Stimulated activated naive B cell treated with anti-CD40 and anti-IgM and Interleukin-4, amounts not matched to agents 10 μg/mL and 1 μg/mL and 100 μg/mL, for 72 hours (primary cell): ENCODE results near the gene DOCK4.
A peak's percentile ranks its signal among the peaks of the same experiment; 100 is the strongest.

Experiments used
- ATAC-seq, 2 donors: fragments of 150-1000 bp; cut with Tn5 transposase; replicated peaks; 2 replicates each; pipeline ENCODE4 v1.10.0; 2021; ENCODE audit warnings: moderate library complexity in 1 of 2
- DNase-seq: peaks from one replicate; pipeline ENCODE4 v3.0.0; 2021
- H3K27ac Mint-ChIP-seq: one replicate; pipeline ENCODE4 v1.8.0; 2022; ENCODE audit warnings: mild to moderate bottlenecking, mixed read lengths
- H3K27me3 Mint-ChIP-seq, 2 donors: one replicate each; pipeline ENCODE4 v1.8.0; 2022; ENCODE audit warnings: mixed read lengths in 2 of 2
- H3K36me3 Mint-ChIP-seq, 2 donors: one replicate each; pipeline ENCODE4 v1.8.0; 2022; ENCODE audit warnings: mixed read lengths in 2 of 2, mild to moderate bottlenecking in 1 of 2
- H3K4me1 Mint-ChIP-seq, 2 donors: one replicate each; pipeline ENCODE4 v1.8.0; 2022; ENCODE audit warnings: mixed read lengths in 2 of 2, mild to moderate bottlenecking in 1 of 2
- H3K4me3 Mint-ChIP-seq, 2 donors: one replicate each; pipeline ENCODE4 v1.8.0; 2022; ENCODE audit warnings: mild to moderate bottlenecking in 2 of 2, mixed read lengths in 2 of 2, moderate library complexity in 1 of 2
- H3K9me3 Mint-ChIP-seq, 2 donors: one replicate each; pipeline ENCODE4 v1.8.0; 2022; ENCODE audit warnings: mixed read lengths in 2 of 2, mild to moderate bottlenecking in 1 of 2

Gene DOCK4

DNA sequence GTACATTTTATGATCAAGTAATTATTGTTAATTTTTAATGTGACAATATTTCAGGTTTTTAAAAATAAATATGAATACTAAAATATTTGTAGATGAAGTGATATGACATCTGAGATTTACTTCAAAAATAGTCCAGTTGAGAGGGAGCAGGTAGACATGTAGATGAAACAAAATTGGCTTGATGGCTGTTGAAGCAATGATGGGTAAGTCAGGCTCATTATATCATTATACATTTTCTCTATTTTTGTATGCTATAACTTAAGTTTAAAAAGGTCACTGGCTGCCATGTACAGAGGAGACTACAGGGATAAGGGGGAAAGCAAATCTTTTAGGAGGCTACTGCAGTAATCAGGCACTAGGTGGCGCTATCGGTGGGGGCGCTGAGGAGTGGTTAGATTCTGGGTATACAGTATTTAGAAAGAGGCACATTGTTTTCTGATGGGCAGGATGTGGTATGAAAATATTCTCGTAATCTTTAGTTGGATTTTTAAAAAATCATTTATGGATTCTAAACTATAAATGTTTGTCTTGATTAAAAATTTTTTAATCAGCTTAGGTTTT lies 454.1 kb downstream of the DOCK4 start:
- Mint-ChIP-seq H3K36me3 (no peaks in the 10 kb centered on the region), H3K9me3 (no peaks in the 10 kb centered on the region), H3K4me1 (peaks cover 0 to 2% of the 10 kb centered on the region in 2 donors), H3K27me3 (peaks cover 6 to 10% of the 10 kb centered on the region in 2 donors), H3K27ac (no peak overlapping the region), H3K4me3 (no peak overlapping the region)
- peak; percentile 17 for DNase-seq
- ATAC-seq, result peak; percentile 70 to 82

GRCh38 chr7:111750878-111751277 lies 455.3 kb downstream of the DOCK4 start:
- ATAC-seq, result no peak

GRCh38 chr7:111750228-111750627 lies 456.0 kb downstream of the DOCK4 start:
- H3K27ac Mint-ChIP-seq, result no peak overlapping the region
- H3K4me3 Mint-ChIP-seq, result no peak overlapping the region
- no peaks in the 10 kb centered on the region for H3K36me3 Mint-ChIP-seq
- no peaks in the 10 kb centered on the region for H3K4me1 Mint-ChIP-seq
- peaks cover 0 to 5% of the 10 kb centered on the region in 2 donors for H3K27me3 Mint-ChIP-seq
- ATAC-seq, result no peak
- no peaks in the 10 kb centered on the region for H3K9me3 Mint-ChIP-seq
- DNase-seq, result no peak

More at GRCh38 chr7:111750878-111751277, 455.3 kb downstream of the DOCK4 start:
- H3K27me3 Mint-ChIP-seq, result peaks cover 0 to 5% of the 10 kb centered on the region in 2 donors
- H3K4me1 Mint-ChIP-seq, result no peaks in the 10 kb centered on the region
- H3K4me3 Mint-ChIP-seq, result no peak overlapping the region
- no peak for DNase-seq
- H3K9me3 Mint-ChIP-seq, result no peaks in the 10 kb centered on the region
- no peaks in the 10 kb centered on the region for H3K36me3 Mint-ChIP-seq
- H3K27ac Mint-ChIP-seq, result no peak overlapping the region

DNA sequence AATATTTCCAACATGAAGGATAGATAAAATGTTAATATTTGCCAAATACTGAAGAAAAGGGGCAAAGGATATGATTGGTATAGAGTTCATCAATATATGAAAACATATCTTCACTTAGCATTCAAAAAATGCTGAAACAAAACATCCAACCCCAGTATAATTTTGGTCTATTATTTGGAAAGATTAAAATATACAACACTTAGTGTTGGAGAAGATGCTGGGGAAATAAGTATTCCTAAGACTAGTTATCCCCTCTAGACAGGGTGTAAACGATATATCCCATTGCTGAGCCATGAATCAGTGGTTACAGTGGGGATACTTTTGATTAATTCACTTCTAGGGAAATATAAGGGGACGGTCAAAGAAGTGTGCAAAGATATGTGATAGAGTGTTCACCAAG lies 456.6 kb downstream of the DOCK4 start:
- Mint-ChIP-seq H3K9me3 (no peaks in the 10 kb centered on the region), H3K27ac (no peak overlapping the region), H3K4me1 (no peaks in the 10 kb centered on the region), H3K36me3 (no peaks in the 10 kb centered on the region), H3K4me3 (no peak overlapping the region), H3K27me3 (peaks cover 0 to 5% of the 10 kb centered on the region in 2 donors)
- no peak for DNase-seq
- no peak for ATAC-seq

DNA sequence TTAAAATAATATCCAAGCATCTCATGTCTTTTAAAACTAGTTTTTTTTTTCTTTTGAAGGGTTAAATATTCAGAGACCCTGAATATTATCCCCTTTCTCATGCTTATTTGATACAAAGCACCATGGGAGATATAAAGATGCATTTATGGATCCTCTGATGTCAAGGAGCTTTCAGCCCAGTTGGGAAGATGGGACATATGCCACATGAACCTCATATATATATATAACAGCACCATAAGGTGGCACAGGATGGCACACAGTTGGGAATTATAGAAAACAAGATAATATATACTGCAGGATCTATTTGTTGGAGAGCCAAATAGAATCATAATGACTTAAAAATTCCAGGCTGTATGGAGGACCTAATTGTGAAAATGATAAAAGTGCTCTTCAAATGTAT lies 458.5 kb downstream of the DOCK4 start:
- no peak overlapping the region for H3K27ac Mint-ChIP-seq
- DNase-seq (no peak), ATAC-seq (no peak)
- no peaks in the 10 kb centered on the region for H3K9me3 Mint-ChIP-seq
- H3K36me3 Mint-ChIP-seq, result no peaks in the 10 kb centered on the region
- no peaks in the 10 kb centered on the region for H3K4me1 Mint-ChIP-seq
- H3K27me3 Mint-ChIP-seq, result peaks cover 5% of the 10 kb centered on the region in 2 donors
- no peak overlapping the region for H3K4me3 Mint-ChIP-seq

GRCh38 chr7:111746950-111747349 lies 459.2 kb downstream of the DOCK4 start:
- Mint-ChIP-seq H3K4me3 (no peak overlapping the region), H3K27me3 (peaks cover 5 to 10% of the 10 kb centered on the region in 2 donors), H3K4me1 (no peaks in the 10 kb centered on the region)

GRCh38 chr7:111744501-111745155 lies 461.6 kb downstream of the DOCK4 start:
- Mint-ChIP-seq H3K27ac (no peak overlapping the region), H3K9me3 (no peaks in the 10 kb centered on the region), H3K4me3 (no peak overlapping the region), H3K27me3 (peaks cover 5 to 10% of the 10 kb centered on the region in 2 donors), H3K4me1 (no peaks in the 10 kb centered on the region), H3K36me3 (no peaks in the 10 kb centered on the region)
- no peak for DNase-seq
- no peak for ATAC-seq

More at GRCh38 chr7:111746950-111747349, 459.2 kb downstream of the DOCK4 start:
- DNase-seq (no peak), ATAC-seq (no peak)
- H3K27ac Mint-ChIP-seq, result no peak overlapping the region
- H3K36me3 Mint-ChIP-seq, result no peaks in the 10 kb centered on the region
- H3K9me3 Mint-ChIP-seq, result no peaks in the 10 kb centered on the region

- no peaks in the 10 kb centered on the region for H3K36me3 Mint-ChIP-seq
- DNase-seq (no peak), ATAC-seq (no peak)
- H3K4me1 Mint-ChIP-seq, result no peaks in the 10 kb centered on the region
- no peaks in the 10 kb centered on the region for H3K9me3 Mint-ChIP-seq
- H3K27me3 Mint-ChIP-seq, result peaks cover 0 to 10% of the 10 kb centered on the region in 2 donors
- no peak overlapping the region for H3K27ac Mint-ChIP-seq
- no peak overlapping the region for H3K4me3 Mint-ChIP-seq
Observed at GRCh38 chr7:111743244-111743847, 462.9 kb downstream of the DOCK4 start.

- peaks cover 0 to 10% of the 10 kb centered on the region in 2 donors for H3K27me3 Mint-ChIP-seq
- no peaks in the 10 kb centered on the region for H3K36me3 Mint-ChIP-seq
- H3K4me1 Mint-ChIP-seq, result no peaks in the 10 kb centered on the region
- H3K9me3 Mint-ChIP-seq, result no peaks in the 10 kb centered on the region
- H3K4me3 Mint-ChIP-seq, result no peak overlapping the region
- no peak overlapping the region for H3K27ac Mint-ChIP-seq
- peak; percentile 78 to 82 for ATAC-seq
- DNase-seq, result peak; percentile 6
Observed at GRCh38 chr7:111741811-111742240, 464.4 kb downstream of the DOCK4 start.

- no peaks in the 10 kb centered on the region for H3K4me1 Mint-ChIP-seq
- H3K4me3 Mint-ChIP-seq, result no peak overlapping the region
- peaks cover 7 to 16% of the 10 kb centered on the region in 2 donors for H3K27me3 Mint-ChIP-seq
- no peaks in the 10 kb centered on the region for H3K9me3 Mint-ChIP-seq
- no peaks in the 10 kb centered on the region for H3K36me3 Mint-ChIP-seq
- ATAC-seq (no peak), DNase-seq (no peak)
- no peak overlapping the region for H3K27ac Mint-ChIP-seq
Observed at GRCh38 chr7:111740942-111741341, 465.3 kb downstream of the DOCK4 start.

DNA sequence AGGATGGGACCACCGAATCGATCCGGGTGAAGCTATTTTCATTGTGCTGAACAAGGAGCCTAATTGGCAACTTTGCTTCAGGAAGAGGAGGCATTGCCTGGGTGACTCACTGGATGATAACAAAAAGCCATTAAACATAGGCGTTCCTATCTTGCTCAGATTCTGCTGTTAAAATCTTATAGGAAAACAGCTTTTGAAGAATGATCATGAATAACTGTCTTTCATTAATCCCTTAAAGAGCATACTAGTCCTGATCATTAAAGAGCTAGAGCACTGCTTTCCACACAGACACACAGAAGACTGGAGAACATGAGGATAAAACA lies 469.7 kb downstream of the DOCK4 start:
- Mint-ChIP-seq H3K27me3 (peaks cover 6 to 10% of the 10 kb centered on the region in 2 donors), H3K27ac (no peak overlapping the region), H3K36me3 (no peaks in the 10 kb centered on the region), H3K4me1 (no peaks in the 10 kb centered on the region), H3K9me3 (no peaks in the 10 kb centered on the region), H3K4me3 (no peak overlapping the region)
- DNase-seq (no peak), ATAC-seq (no peak)

GRCh38 chr7:111735661-111736551 lies 470.3 kb downstream of the DOCK4 start:
- Mint-ChIP-seq H3K27me3 (peaks cover 6 to 10% of the 10 kb centered on the region in 2 donors), H3K36me3 (no peaks in the 10 kb centered on the region), H3K9me3 (no peaks in the 10 kb centered on the region), H3K27ac (no peak overlapping the region), H3K4me1 (no peaks in the 10 kb centered on the region), H3K4me3 (no peak overlapping the region)
- peak in 1 of 2 donors; percentile 59 for ATAC-seq
- DNase-seq, result peak; percentile 42

- H3K27ac Mint-ChIP-seq, result no peak overlapping the region
- H3K27me3 Mint-ChIP-seq, result peaks cover 6 to 10% of the 10 kb centered on the region in 2 donors
- no peaks in the 10 kb centered on the region for H3K36me3 Mint-ChIP-seq
- H3K4me3 Mint-ChIP-seq, result no peak overlapping the region
- peaks cover 0 to 4% of the 10 kb centered on the region in 2 donors for H3K4me1 Mint-ChIP-seq
- ATAC-seq (no peak), DNase-seq (no peak)
- no peaks in the 10 kb centered on the region for H3K9me3 Mint-ChIP-seq
Observed at GRCh38 chr7:111734954-111735660, 471.1 kb downstream of the DOCK4 start.

GRCh38 chr7:111732923-111733322 lies 473.3 kb downstream of the DOCK4 start:
- H3K4me3 Mint-ChIP-seq, result no peak overlapping the region
- H3K27me3 Mint-ChIP-seq, result peaks cover 6 to 10% of the 10 kb centered on the region in 2 donors
- no peak for ATAC-seq
- H3K27ac Mint-ChIP-seq, result no peak overlapping the region
- no peaks in the 10 kb centered on the region for H3K36me3 Mint-ChIP-seq
- no peak for DNase-seq
- H3K9me3 Mint-ChIP-seq, result no peaks in the 10 kb centered on the region
- H3K4me1 Mint-ChIP-seq, result peaks cover 0 to 4% of the 10 kb centered on the region in 2 donors
